ENCODE results near the gene CD180. TPM values are rescaled to one million over a fixed set of nuclear protein-coding genes. Genes with fewer than 3 reads are reported as not detected.

CD180 gene
- total and polyA plus RNA-seq, 5 donors from 2014 or later = 0.06 to 0.37 (median 0.11) TPM; not detected in 2

GRCh38 chr5:67188274-67189078, 8.1 kb downstream of the CD180 start:
- no peaks in the 10 kb centered on the region for H3K27me3 ChIP-seq (ENCODE audit: control insufficient read depth, insufficient read depth, low read length)
- no peaks in the 10 kb centered on the region for H3K36me3 ChIP-seq (ENCODE audit: control insufficient read depth, insufficient read depth, low read length)
- Mint-ChIP-seq H3K36me3 (no peaks in the 10 kb centered on the region), H3K27ac (peak overlapping the region; percentile 44 to 94 (median 75)), H3K27me3 (no peaks in the 10 kb centered on the region), H3K9me3 (peaks cover 0 to 2% (median 0%) of the 10 kb centered on the region in 7 donors), H3K4me1 (peaks cover 17 to 59% (median 30%) of the 10 kb centered on the region in 4 donors), H3K4me3 (peak overlapping the region in 1 of 4 donors; percentile 60)
- peak overlapping the region; percentile 25 for H3K27ac ChIP-seq (ENCODE audit: insufficient read depth, low read length, poor library complexity, severe bottlenecking)
- peak in 1 of 3 donors; percentile 53 for DNase-seq
- no peaks in the 10 kb centered on the region for H3K9me3 ChIP-seq (ENCODE audit: control insufficient read depth in 2 of 2, low read length in 2 of 2)
- no peak overlapping the region for H3K4me3 ChIP-seq (ENCODE audit: low read depth, low read length)
- ATAC-seq (ENCODE audit: low read depth in 2 of 2) = peak in 1 of 2 donors; percentile 27
- H3K4me1 ChIP-seq (ENCODE audit: control insufficient read depth, insufficient read depth, low read length, poor library complexity, severe bottlenecking) = peaks cover 24% of the 10 kb centered on the region

- H3K9me3 Mint-ChIP-seq = peaks cover 0 to 2% (median 0%) of the 10 kb centered on the region in 7 donors
- no peaks in the 10 kb centered on the region for H3K36me3 ChIP-seq (ENCODE audit: control insufficient read depth, insufficient read depth, low read length)
- H3K27ac ChIP-seq (ENCODE audit: insufficient read depth, low read length, poor library complexity, severe bottlenecking) = no peak overlapping the region
- peaks cover 20 to 66% (median 36%) of the 10 kb centered on the region in 4 donors for H3K4me1 Mint-ChIP-seq
- no peak overlapping the region for H3K4me3 ChIP-seq (ENCODE audit: low read depth, low read length)
- peak in 1 of 3 donors; percentile 69 for DNase-seq
- no peaks in the 10 kb centered on the region for H3K27me3 Mint-ChIP-seq
- H3K27ac Mint-ChIP-seq = peak overlapping the region; percentile 56 to 99 (median 75)
- peak overlapping the region in 2 of 4 donors; percentile 51 to 66 for H3K4me3 Mint-ChIP-seq
- H3K27me3 ChIP-seq (ENCODE audit: control insufficient read depth, insufficient read depth, low read length) = no peaks in the 10 kb centered on the region
- H3K9me3 ChIP-seq (ENCODE audit: control insufficient read depth in 2 of 2, low read length in 2 of 2) = no peaks in the 10 kb centered on the region
- no peaks in the 10 kb centered on the region for H3K36me3 Mint-ChIP-seq
- peak; percentile 78 to 87 for ATAC-seq (ENCODE audit: low read depth in 2 of 2)
- H3K4me1 ChIP-seq (ENCODE audit: control insufficient read depth, insufficient read depth, low read length, poor library complexity, severe bottlenecking) = peaks cover 31% of the 10 kb centered on the region
These were observed 9.4 kb downstream of the CD180 start for GRCh38 chr5:67187006-67187715.

GRCh38 chr5:67183859-67184258, 12.7 kb downstream of the CD180 start:
- no peaks in the 10 kb centered on the region for H3K36me3 ChIP-seq (ENCODE audit: control insufficient read depth, insufficient read depth, low read length)
- peaks cover 38% of the 10 kb centered on the region for H3K4me1 ChIP-seq (ENCODE audit: control insufficient read depth, insufficient read depth, low read length, poor library complexity, severe bottlenecking)
- ATAC-seq (ENCODE audit: low read depth in 2 of 2) (no peak), DNase-seq (no peak)
- Mint-ChIP-seq H3K4me3 (no peak overlapping the region), H3K4me1 (peaks cover 32 to 65% (median 45%) of the 10 kb centered on the region in 4 donors), H3K27me3 (no peaks in the 10 kb centered on the region), H3K27ac (no peak overlapping the region), H3K36me3 (no peaks in the 10 kb centered on the region), H3K9me3 (peaks cover 0 to 2% (median 0%) of the 10 kb centered on the region in 7 donors)
- H3K4me3 ChIP-seq (ENCODE audit: low read depth, low read length) = no peak overlapping the region
- no peak overlapping the region for H3K27ac ChIP-seq (ENCODE audit: insufficient read depth, low read length, poor library complexity, severe bottlenecking)
- no peaks in the 10 kb centered on the region for H3K9me3 ChIP-seq (ENCODE audit: control insufficient read depth in 2 of 2, low read length in 2 of 2)
- no peaks in the 10 kb centered on the region for H3K27me3 ChIP-seq (ENCODE audit: control insufficient read depth, insufficient read depth, low read length)

GRCh38 chr5:67182301-67182790, 14.3 kb downstream of the CD180 start:
- peak in 1 of 3 donors; percentile 63 for DNase-seq
- Mint-ChIP-seq H3K27ac (peak overlapping the region; percentile 68 to 82 (median 80)), H3K9me3 (peaks cover 0 to 11% (median 2%) of the 10 kb centered on the region in 7 donors)

GRCh38 chr5:67181648-67182221, 14.9 kb downstream of the CD180 start:
- peaks cover 0 to 16% (median 5%) of the 10 kb centered on the region in 7 donors for H3K9me3 Mint-ChIP-seq
- peaks cover 24 to 57% (median 34%) of the 10 kb centered on the region in 4 donors for H3K4me1 Mint-ChIP-seq
- H3K4me3 Mint-ChIP-seq = peak overlapping the region in 3 of 4 donors; percentile 8 to 40 (median 32)
- peaks cover 6% of the 10 kb centered on the region for H3K36me3 Mint-ChIP-seq
- no peak overlapping the region for H3K27ac ChIP-seq (ENCODE audit: insufficient read depth, low read length, poor library complexity, severe bottlenecking)
- H3K9me3 ChIP-seq (ENCODE audit: control insufficient read depth in 2 of 2, low read length in 2 of 2) = peaks cover 8 to 10% of the 10 kb centered on the region in 2 experiments
- no peaks in the 10 kb centered on the region for H3K36me3 ChIP-seq (ENCODE audit: control insufficient read depth, insufficient read depth, low read length)
- peaks cover 18% of the 10 kb centered on the region for H3K4me1 ChIP-seq (ENCODE audit: control insufficient read depth, insufficient read depth, low read length, poor library complexity, severe bottlenecking)
- H3K27me3 Mint-ChIP-seq = no peaks in the 10 kb centered on the region
- no peaks in the 10 kb centered on the region for H3K27me3 ChIP-seq (ENCODE audit: control insufficient read depth, insufficient read depth, low read length)
- H3K27ac Mint-ChIP-seq = peak overlapping the region; percentile 80 to 94 (median 89)
- peak overlapping the region; percentile 27 for H3K4me3 ChIP-seq (ENCODE audit: low read depth, low read length)
- ATAC-seq (ENCODE audit: low read depth in 2 of 2) (peak; percentile 60 to 67), DNase-seq (peak in 1 of 3 donors; percentile 86)

More at GRCh38 chr5:67182301-67182790, 14.3 kb downstream of the CD180 start:
- peak overlapping the region in 1 of 4 donors; percentile 36 for H3K4me3 Mint-ChIP-seq
- Histone ChIP-seq H3K4me1 (ENCODE audit: control insufficient read depth, insufficient read depth, low read length, poor library complexity, severe bottlenecking) (peaks cover 23% of the 10 kb centered on the region), H3K4me3 (ENCODE audit: low read depth, low read length) (no peak overlapping the region), H3K36me3 (ENCODE audit: control insufficient read depth, insufficient read depth, low read length) (no peaks in the 10 kb centered on the region), H3K9me3 (ENCODE audit: control insufficient read depth in 2 of 2, low read length in 2 of 2) (peaks cover 2 to 4% of the 10 kb centered on the region in 2 experiments), H3K27ac (ENCODE audit: insufficient read depth, low read length, poor library complexity, severe bottlenecking) (no peak overlapping the region), H3K27me3 (ENCODE audit: control insufficient read depth, insufficient read depth, low read length) (no peaks in the 10 kb centered on the region)
- peaks cover 3% of the 10 kb centered on the region for H3K36me3 Mint-ChIP-seq
- ATAC-seq (ENCODE audit: low read depth in 2 of 2) = peak in 1 of 2 donors; percentile 17
- H3K27me3 Mint-ChIP-seq = no peaks in the 10 kb centered on the region
- peaks cover 28 to 59% (median 39%) of the 10 kb centered on the region in 4 donors for H3K4me1 Mint-ChIP-seq

GRCh38 chr5:67179697-67180361, 16.8 kb downstream of the CD180 start:
- Mint-ChIP-seq H3K9me3 (peaks cover 6 to 28% (median 9%) of the 10 kb centered on the region in 7 donors), H3K27me3 (no peaks in the 10 kb centered on the region), H3K4me3 (no peak overlapping the region), H3K4me1 (peaks cover 19 to 59% (median 34%) of the 10 kb centered on the region in 4 donors), H3K36me3 (peaks cover 8% of the 10 kb centered on the region), H3K27ac (no peak overlapping the region)
- no peak overlapping the region for H3K4me3 ChIP-seq (ENCODE audit: low read depth, low read length)
- no peaks in the 10 kb centered on the region for H3K27me3 ChIP-seq (ENCODE audit: control insufficient read depth, insufficient read depth, low read length)
- no peaks in the 10 kb centered on the region for H3K36me3 ChIP-seq (ENCODE audit: control insufficient read depth, insufficient read depth, low read length)
- ATAC-seq (ENCODE audit: low read depth in 2 of 2) (no peak), DNase-seq (no peak)
- no peak overlapping the region for H3K27ac ChIP-seq (ENCODE audit: insufficient read depth, low read length, poor library complexity, severe bottlenecking)
- H3K9me3 ChIP-seq (ENCODE audit: control insufficient read depth in 2 of 2, low read length in 2 of 2) = peaks cover 14 to 23% of the 10 kb centered on the region in 2 experiments
- peaks cover 18% of the 10 kb centered on the region for H3K4me1 ChIP-seq (ENCODE audit: control insufficient read depth, insufficient read depth, low read length, poor library complexity, severe bottlenecking)

- H3K4me1 Mint-ChIP-seq = peaks cover 19 to 58% (median 34%) of the 10 kb centered on the region in 4 donors
- H3K4me3 Mint-ChIP-seq = no peak overlapping the region
- peaks cover 8% of the 10 kb centered on the region for H3K36me3 Mint-ChIP-seq
These were observed 17.6 kb downstream of the CD180 start for GRCh38 chr5:67178966-67179365.

More at GRCh38 chr5:67178966-67179365, 17.6 kb downstream of the CD180 start:
- H3K9me3 Mint-ChIP-seq = peaks cover 6 to 28% (median 9%) of the 10 kb centered on the region in 7 donors
- peaks cover 14 to 23% of the 10 kb centered on the region in 2 experiments for H3K9me3 ChIP-seq (ENCODE audit: control insufficient read depth in 2 of 2, low read length in 2 of 2)
- ATAC-seq (ENCODE audit: low read depth in 2 of 2) (no peak), DNase-seq (no peak)
- H3K36me3 ChIP-seq (ENCODE audit: control insufficient read depth, insufficient read depth, low read length) = no peaks in the 10 kb centered on the region
- no peak overlapping the region for H3K4me3 ChIP-seq (ENCODE audit: low read depth, low read length)
- H3K27me3 ChIP-seq (ENCODE audit: control insufficient read depth, insufficient read depth, low read length) = no peaks in the 10 kb centered on the region
- peak overlapping the region in 1 of 3 donors; percentile 79 for H3K27ac Mint-ChIP-seq
- no peak overlapping the region for H3K27ac ChIP-seq (ENCODE audit: insufficient read depth, low read length, poor library complexity, severe bottlenecking)
- H3K4me1 ChIP-seq (ENCODE audit: control insufficient read depth, insufficient read depth, low read length, poor library complexity, severe bottlenecking) = peaks cover 20% of the 10 kb centered on the region
- no peaks in the 10 kb centered on the region for H3K27me3 Mint-ChIP-seq

Data from CD4-positive, CD25-positive, alpha-beta regulatory T cell (primary cell).